Heart right ventricle (tissue), 16 donors: ENCODE data around the gene RNF19B. TPM values are rescaled to one million over a fixed set of nuclear protein-coding genes. Genes with fewer than 3 reads are reported as not detected.

Experiments used
- ATAC-seq, 8 donors: fragments of 200-7000 bp; cut with Tn5 transposase; one replicate each; pipeline ENCODE4 v1.9.1; 2020; ENCODE audit warnings: mild to moderate bottlenecking in 8 of 8, moderate library complexity in 8 of 8, moderate number of reproducible peaks in 1 of 8
- DNase-seq, 2 donors: peaks; one replicate each; pipeline ENCODE4 v3.0.0-alpha.2; 2020
- H3K27ac ChIP-seq, 10 donors: fragments of 200-600 bp; sonication (generic) in 2 of 10; one replicate each; pipeline versions ENCODE4 v1.5.0 to v1.8.0; 2020 to 2022; ENCODE audit warnings: mild to moderate bottlenecking in 3 of 10
- H3K27me3 ChIP-seq, 7 donors: fragments of 200-600 bp; one replicate each; pipeline ENCODE4 v1.8.0; 2021 to 2022; ENCODE audit warnings: mild to moderate bottlenecking in 2 of 7
- H3K36me3 ChIP-seq, 9 donors: fragments of 200-600 bp; sonication (generic) in 1 of 9; one replicate each; pipeline versions ENCODE4 v1.5.0 to v1.8.0; 2020 to 2022; ENCODE audit warnings: mild to moderate bottlenecking in 2 of 9
- H3K4me1 ChIP-seq, 9 donors: fragments of 200-600 bp; sonication (generic) in 1 of 9; one replicate each; pipeline versions ENCODE4 v1.5.0 to v1.8.0; 2020 to 2022; ENCODE audit warnings: mild to moderate bottlenecking in 4 of 9
- H3K4me3 ChIP-seq, 10 donors: fragments of 200-600 bp; sonication (generic) in 2 of 10; one replicate each; pipeline versions ENCODE4 v1.5.0 to v1.8.0; 2020 to 2022; ENCODE audit warnings: mild to moderate bottlenecking in 7 of 10, moderate library complexity in 2 of 10
- H3K9me3 ChIP-seq, 11 donors: fragments of 200-600 bp in 10 of 11; sonication (generic) in 2 of 11; one replicate each; pipeline versions ENCODE4 v1.5.0 to v1.8.0; 2013 to 2022; ENCODE audit warnings: mild to moderate bottlenecking in 2 of 11, control low read depth in 1 of 11, moderate library complexity in 1 of 11
- CTCF ChIP-seq, 9 donors: fragments of 200-600 bp; sonication (generic) in 2 of 9; IDR thresholded peaks; one replicate each; pipeline versions ENCODE4 v1.5.0 to v1.8.0; 2021 to 2022; ENCODE audit warnings: antibody characterized with exemption in 9 of 9, mild to moderate bottlenecking in 5 of 9, moderate library complexity in 1 of 9
- WGBS, 2 donors: extraction: QIAGEN DNeasy Blood & Tissue Kit; methylation state at CpG; one replicate each; pipeline ENCODE4 v1.1.7; 2013; ENCODE audit warnings: inconsistent platforms in 1 of 2; 5-methylcytosine and 5-hydroxymethylcytosine counted together
- intact Hi-C, 10 donors: fragments of 100-400 bp; cut with DNase I; formaldehyde crosslinking; loops; one replicate each; pipeline versions ENCODE4 v1.11.1 to v1.14.2; 2022
- polyA plus RNA-seq, 2 donors: library from polyadenylated mRNA; stranded (reverse); fragments of 200-250 nt; gene quantifications; one replicate each; pipeline ENCODE4 v1.2.3, GENCODE V29; 2013
- total RNA-seq, 10 donors: library from RNA; stranded (reverse); fragmentation: NEBNext Ultra II Directional in 3 of 10; extraction: Animal tissue kit (Norgen Biotek cat#: 25700) in 3 of 10; gene quantifications; one replicate each; pipeline versions ENCODE4 v1.2.1 to v1.2.4, GENCODE V29; 2021 to 2023
- donor health status: Arrhythmogenic right ventricular cardiomyopathy.
- donor health status: ischemic (EF 13 %, LVEDD 7.1; RV severe dilation, severe dysfunction).
- donor health status: healthy with polysubstance abuse.
- donor health status: DM: no; HTN: yes; CAD: no.
- donor health status: DM: no; HTN: no; CAD: no.
- donor health status: ischemic (EF 25% LVEDD 6.9; RV normal size, moderate dysfunction).
- donor health status: ischemic (EF 25% LVEDD 5.7; RV mildly dilated, moderate dysfunction).
- donor health status: healthy.
- donor health status: DM: yes; HTN: yes; CAD: no.
- donor health status: Ischemic cardiomyopathy.
- donor health status: ischemic (EF 35%, LVEDD 5.7; RV mildly dilated, moderate dysfunction).
- donor health status: nonischemic (EF 11% LVEDD 7.7; RV severe dilation, severe dysfunction).
- donor health status: DM: yes; HTN: yes; CAD: no.
- donor health status: PGD.
- donor health status: ischemic (EF 29% LVEDD 5.4; RV normal size, mild dysfunction).
- donor health status: nonischemic (EF 23%, LVEDD 6.1; RV moderate dilation, normal function).

The RNF19B gene
- total and polyA plus RNA-seq, 12 donors = 1.1 to 36.9 (median 13.2) TPM

GRCh38 chr1:32992489-32993323 is 28.1 kb upstream of the RNF19B start:
- intact Hi-C loops = no loop called here
- TF ChIP-seq CTCF (IDR thresholded peaks at IDR 0.05) = no peak
- WGBS, 2 donors = 65 to 66% methylated on average over 7 of the region's 7 CpGs

GRCh38 chr1:32991819-32992488 is 27.3 kb upstream of the RNF19B start:
- no peak for TF ChIP-seq CTCF (IDR thresholded peaks at IDR 0.05)
- Histone ChIP-seq H3K4me1 (peaks cover 12 to 87% (median 51%) of the 10 kb centered on the region in 9 donors), H3K36me3 (no peaks in the 10 kb centered on the region), H3K27ac (peak overlapping the region in 9 of 10 donors; percentile 23 to 90 (median 53)), H3K9me3 (no peaks in the 10 kb centered on the region), H3K4me3 (no peak overlapping the region), H3K27me3 (no peaks in the 10 kb centered on the region)
- WGBS, 2 donors = 82 to 85% methylated on average over 9 of the region's 9 CpGs
- ATAC-seq (no peak), DNase-seq (no peak)
- intact Hi-C loops = no loop called here

More at GRCh38 chr1:32992489-32993323, 28.1 kb upstream of the RNF19B start:
- Histone ChIP-seq H3K4me3 (no peak overlapping the region), H3K27me3 (no peaks in the 10 kb centered on the region), H3K36me3 (no peaks in the 10 kb centered on the region), H3K4me1 (peaks cover 12 to 91% (median 59%) of the 10 kb centered on the region in 9 donors), H3K27ac (peak overlapping the region in 9 of 10 donors; percentile 37 to 90 (median 53)), H3K9me3 (no peaks in the 10 kb centered on the region)
- ATAC-seq (peak; percentile 54 to 82 (median 76)), DNase-seq (peak; percentile 68 to 74)

GRCh38 chr1:32991386-32991785 is 26.8 kb upstream of the RNF19B start:
- Histone ChIP-seq H3K27me3 (no peaks in the 10 kb centered on the region), H3K4me3 (no peak overlapping the region), H3K27ac (peak overlapping the region in 7 of 10 donors; percentile 23 to 90 (median 53)), H3K36me3 (no peaks in the 10 kb centered on the region), H3K9me3 (no peaks in the 10 kb centered on the region), H3K4me1 (peaks cover 12 to 88% (median 49%) of the 10 kb centered on the region in 9 donors)
- TF ChIP-seq CTCF (IDR thresholded peaks at IDR 0.05) = no peak
- intact Hi-C loops = no loop called here
- 90 to 98% methylated on average over 5 of the region's 5 CpGs for WGBS, 2 donors
- DNase-seq = no peak
- ATAC-seq = no peak

- WGBS, 2 donors = 94 to 96% methylated on average over 5 of the region's 5 CpGs
- H3K36me3 ChIP-seq = no peaks in the 10 kb centered on the region
- H3K9me3 ChIP-seq = no peaks in the 10 kb centered on the region
- ATAC-seq (no peak), DNase-seq (no peak)
- peak overlapping the region in 4 of 10 donors; percentile 25 to 90 (median 63) for H3K27ac ChIP-seq
- H3K4me3 ChIP-seq = no peak overlapping the region
- intact Hi-C loops = no loop called here
- H3K27me3 ChIP-seq = no peaks in the 10 kb centered on the region
- TF ChIP-seq CTCF (IDR thresholded peaks at IDR 0.05) = no peak
- H3K4me1 ChIP-seq = peaks cover 12 to 88% (median 49%) of the 10 kb centered on the region in 9 donors
Observed at GRCh38 chr1:32990887-32991286, 26.3 kb upstream of the RNF19B start.
